Keratinocyte (primary cell): Measurements from ENCODE around the gene SOX1. TPM values are rescaled to one million over a fixed set of nuclear protein-coding genes. Genes with fewer than 3 reads are reported as not detected.

Source experiments
- DNase-seq: peaks from one replicate; pipeline ENCODE4 v3.0.0-alpha.2; 2011; ENCODE audit warnings: low read depth, missing footprints, low spot score
- FAIRE-seq: peaks from 2 replicates; lab custom pipeline; 2011; peaks lifted over from hg19 to GRCh38; lab: Jason Lieb, UNC
- H2AFZ ChIP-seq: 2 replicates; pipeline ENCODE4 v1.6.0; 2012; ENCODE audit warnings: low read length, control low read depth, inconsistent platforms; ENCODE audit not compliant: control insufficient read depth
- H3K27ac ChIP-seq: 2 replicates; pipeline ENCODE4 v1.5.1; 2011; ENCODE audit warnings: low read length; ENCODE audit not compliant: control insufficient read depth, insufficient read depth
- H3K27me3 ChIP-seq: 3 replicates; pipeline ENCODE4 v1.6.0; 2011; ENCODE audit warnings: low read length; ENCODE audit not compliant: control insufficient read depth, insufficient read depth; ENCODE audit errors: extremely low read depth
- H3K36me3 ChIP-seq, 2 experiments: 2 replicates in 1 of 2; 3 replicates in 1 of 2; pipeline ENCODE4 v1.5.1; 2011; ENCODE audit warnings: low read length in 2 of 2, mild to moderate bottlenecking in 1 of 2; ENCODE audit not compliant: control insufficient read depth in 2 of 2, insufficient read depth in 2 of 2; ENCODE audit errors: extremely low read depth in 1 of 2
- H3K4me1 ChIP-seq: 3 replicates; pipeline ENCODE4 v1.5.1; 2011; ENCODE audit warnings: low read length; ENCODE audit not compliant: control insufficient read depth, insufficient read depth; ENCODE audit errors: extremely low read depth
- H3K4me2 ChIP-seq: 3 replicates; pipeline ENCODE4 v1.6.0; 2011; ENCODE audit warnings: low read depth, low read length; ENCODE audit not compliant: control insufficient read depth, insufficient read depth; ENCODE audit errors: extremely low read depth
- H3K4me3 ChIP-seq, 3 experiments: fragments of 200-600 bp in 1 of 3; sonication (generic) in 1 of 3; 2 replicates in 2 of 3; 3 replicates in 1 of 3; pipeline ENCODE4 v1.5.1; 2011 to 2016; ENCODE audit warnings: low read length in 3 of 3, mild to moderate bottlenecking in 3 of 3, control low read depth in 2 of 3, inconsistent platforms in 1 of 3, low read depth in 1 of 3, mixed read lengths in 1 of 3, mixed run types in 1 of 3, moderate library complexity in 1 of 3; ENCODE audit not compliant: control insufficient read depth in 2 of 3, insufficient read depth in 2 of 3; ENCODE audit errors: extremely low read depth in 1 of 3
- H3K79me2 ChIP-seq: 2 replicates; pipeline ENCODE4 v1.6.0; 2012; ENCODE audit warnings: low read length; ENCODE audit not compliant: control insufficient read depth, insufficient read depth
- H3K9ac ChIP-seq: 3 replicates; pipeline ENCODE4 v1.6.0; 2011; ENCODE audit warnings: low read length; ENCODE audit not compliant: control insufficient read depth, insufficient read depth; ENCODE audit errors: extremely low read depth
- H3K9me1 ChIP-seq: 3 replicates; pipeline ENCODE4 v1.6.0; 2011; ENCODE audit warnings: low read length; ENCODE audit not compliant: control insufficient read depth, insufficient read depth; ENCODE audit errors: extremely low read depth
- H3K9me3 ChIP-seq: 2 replicates; pipeline ENCODE4 v1.5.1; 2012; ENCODE audit warnings: low read depth, low read length; ENCODE audit not compliant: control insufficient read depth
- H4K20me1 ChIP-seq: 3 replicates; pipeline ENCODE4 v1.6.0; 2011; ENCODE audit warnings: low read length; ENCODE audit not compliant: control insufficient read depth, insufficient read depth; ENCODE audit errors: extremely low read depth
- EZH2 ChIP-seq: IDR thresholded peaks from one replicate; pipeline ENCODE4 v1.6.1; 2012; ENCODE audit warnings: inconsistent platforms, mild to moderate bottlenecking, low read length, moderate library complexity
- dilution Hi-C: fragments of 300-500 bp; cut with MboI; formaldehyde crosslinking; loops from one replicate; pipeline ENCODE4 v1.7.0; 2020; ENCODE audit warnings: low sequenced_read_pairs; ENCODE audit not compliant: extremely low pct_ligation_motif_present
- polyA plus RNA-seq, 5 experiments: library from polyadenylated mRNA; depleted of rRNA in 3 of 5; stranded (reverse) in 3 of 5; stranded (forward) in 1 of 5; unstranded in 1 of 5; fragments of >200 nt; gene quantifications; 1 replicate in 1 of 5; 2 replicates in 3 of 5; 3 replicates in 1 of 5; pipeline versions ENCODE4 v1.2.1 to v1.2.3, GENCODE V29; 2011 to 2012; ENCODE audit warnings: missing spikeins in 2 of 5, low read depth in 1 of 5, low replicate concordance in 1 of 5
- TF ChIP-seq, protein P1 (sequence below), 3 experiments: IDR thresholded peaks in 1 of 3; conservative IDR thresholded peaks in 1 of 3; optimal IDR thresholded peaks in 1 of 3; 2 replicates in 2 of 3; 3 replicates in 1 of 3; pipeline versions ENCODE3 to v1.5.1; 2011; ENCODE audit warnings: low read length in 3 of 3, mild to moderate bottlenecking in 3 of 3, moderate library complexity in 2 of 3, control low read depth in 1 of 3, inconsistent platforms in 1 of 3; ENCODE audit not compliant: insufficient read depth in 2 of 3; ENCODE audit errors: extremely low read depth in 1 of 3

SOX1 gene
- polyA plus RNA-seq, 1 donor (not counting 4 experiments of a cell fraction or from before 2014, with no cell fraction given), result not detected

DNA sequence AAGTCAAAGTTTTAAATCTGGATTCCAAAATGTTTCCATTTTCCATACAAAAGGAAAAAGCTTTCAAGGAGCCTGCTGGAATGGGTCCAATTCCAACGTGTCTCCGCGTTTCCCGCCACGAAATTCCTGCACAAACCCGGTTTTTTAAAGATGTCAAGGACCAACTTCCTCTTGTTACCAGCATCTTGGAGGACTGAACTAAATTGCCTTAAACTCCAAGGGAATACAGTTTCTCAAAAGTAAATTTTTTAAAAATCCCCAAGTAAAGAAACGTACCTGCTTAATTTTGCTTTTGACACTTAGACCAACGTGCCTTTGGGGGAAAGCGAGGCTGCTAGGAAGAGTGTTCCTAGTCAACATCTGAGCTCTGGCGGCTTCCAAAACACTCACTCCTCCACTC lies 12.3 kb upstream of the SOX1 start:
- Histone ChIP-seq H3K4me2 (no peak overlapping the region), H3K36me3 (no peaks in the 10 kb centered on the region), H3K9me3 (no peaks in the 10 kb centered on the region), H3K27me3 (peaks cover 76% of the 10 kb centered on the region), H3K4me3 (no peak overlapping the region), H3K4me1 (no peaks in the 10 kb centered on the region), H3K27ac (no peak overlapping the region), H3K9ac (no peak overlapping the region), H3K9me1 (no peaks in the 10 kb centered on the region), H3K79me2 (no peaks in the 10 kb centered on the region), H4K20me1 (no peaks in the 10 kb centered on the region), H2AFZ (no peak overlapping the region)
- TF ChIP-seq, protein P1, sequence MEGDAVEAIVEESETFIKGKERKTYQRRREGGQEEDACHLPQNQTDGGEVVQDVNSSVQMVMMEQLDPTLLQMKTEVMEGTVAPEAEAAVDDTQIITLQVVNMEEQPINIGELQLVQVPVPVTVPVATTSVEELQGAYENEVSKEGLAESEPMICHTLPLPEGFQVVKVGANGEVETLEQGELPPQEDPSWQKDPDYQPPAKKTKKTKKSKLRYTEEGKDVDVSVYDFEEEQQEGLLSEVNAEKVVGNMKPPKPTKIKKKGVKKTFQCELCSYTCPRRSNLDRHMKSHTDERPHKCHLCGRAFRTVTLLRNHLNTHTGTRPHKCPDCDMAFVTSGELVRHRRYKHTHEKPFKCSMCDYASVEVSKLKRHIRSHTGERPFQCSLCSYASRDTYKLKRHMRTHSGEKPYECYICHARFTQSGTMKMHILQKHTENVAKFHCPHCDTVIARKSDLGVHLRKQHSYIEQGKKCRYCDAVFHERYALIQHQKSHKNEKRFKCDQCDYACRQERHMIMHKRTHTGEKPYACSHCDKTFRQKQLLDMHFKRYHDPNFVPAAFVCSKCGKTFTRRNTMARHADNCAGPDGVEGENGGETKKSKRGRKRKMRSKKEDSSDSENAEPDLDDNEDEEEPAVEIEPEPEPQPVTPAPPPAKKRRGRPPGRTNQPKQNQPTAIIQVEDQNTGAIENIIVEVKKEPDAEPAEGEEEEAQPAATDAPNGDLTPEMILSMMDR (optimal IDR thresholded peaks at IDR 0.05 in 1 of 3, IDR thresholded peaks at IDR 0.05 in 1 of 3, conservative IDR thresholded peaks at IDR 0.05 in 1 of 3; ENCODE audit: extremely low read depth in 1 of 3, insufficient read depth in 2 of 3, low read length in 3 of 3), result no peak
- no peak for TF ChIP-seq EZH2
- DNase-seq (no peak), FAIRE-seq (no peak)
- dilution Hi-C loops, result no loop called here

DNA sequence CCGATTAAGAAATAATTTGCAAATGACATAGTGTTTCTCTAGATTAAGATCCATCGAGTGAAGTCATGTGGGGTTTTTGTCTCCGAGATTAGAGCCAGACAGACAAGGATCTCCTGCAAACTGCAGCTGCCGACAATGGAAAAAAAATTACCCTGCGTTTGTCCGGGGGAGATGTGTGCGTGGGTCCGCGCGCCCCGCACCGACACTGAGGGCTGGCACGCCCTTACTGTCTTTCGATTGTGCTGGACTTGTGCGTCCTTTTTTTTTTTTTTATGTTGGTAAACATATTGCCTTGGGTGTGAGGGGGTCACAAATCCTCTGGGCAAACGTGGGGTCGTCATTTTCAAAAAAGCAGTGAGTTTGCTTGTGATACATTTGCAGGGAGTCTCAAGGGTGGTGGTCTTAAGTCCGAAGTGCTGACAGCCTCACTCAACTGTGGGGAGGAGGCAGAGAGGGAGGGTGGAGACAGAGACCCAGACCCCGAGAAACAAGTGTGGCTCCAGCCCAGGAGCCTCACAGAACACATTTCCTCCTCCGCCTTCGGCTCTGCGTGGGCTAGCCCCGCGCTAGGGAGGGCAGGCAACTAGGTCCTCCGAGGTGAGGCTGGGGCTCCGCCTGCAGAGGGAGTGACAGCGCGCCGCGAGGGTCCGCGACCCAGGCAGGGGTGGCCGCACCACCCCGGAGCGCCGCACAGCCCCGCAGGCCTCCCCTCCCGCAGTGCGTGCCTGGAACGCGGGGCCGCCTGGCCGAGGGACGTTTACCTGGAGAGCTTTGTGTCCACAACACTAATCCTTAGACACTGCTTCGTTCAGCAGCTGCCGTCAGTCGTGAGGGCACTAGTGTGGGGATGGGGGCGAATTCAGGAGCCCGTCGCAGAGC lies 11.7 kb upstream of the SOX1 start:
- DNase-seq, result no peak
- Histone ChIP-seq H3K27me3 (peaks cover 82% of the 10 kb centered on the region), H3K27ac (no peak overlapping the region)

More for the DNA sequence above, 11.7 kb upstream of the SOX1 start:
- no peaks in the 10 kb centered on the region for H3K9me3 ChIP-seq
- H3K9me1 ChIP-seq, result no peaks in the 10 kb centered on the region
- H3K4me1 ChIP-seq, result no peaks in the 10 kb centered on the region
- no peak overlapping the region for H2AFZ ChIP-seq
- H3K36me3 ChIP-seq, result no peaks in the 10 kb centered on the region
- H4K20me1 ChIP-seq, result no peaks in the 10 kb centered on the region
- no peak overlapping the region for H3K4me3 ChIP-seq
- no peaks in the 10 kb centered on the region for H3K79me2 ChIP-seq
- H3K4me2 ChIP-seq, result no peak overlapping the region
- dilution Hi-C loops, result no loop called here
- TF ChIP-seq, protein P1 (optimal IDR thresholded peaks at IDR 0.05 in 1 of 3, IDR thresholded peaks at IDR 0.05 in 1 of 3, conservative IDR thresholded peaks at IDR 0.05 in 1 of 3; ENCODE audit: extremely low read depth in 1 of 3, insufficient read depth in 2 of 3, low read length in 3 of 3), result no peak
- TF ChIP-seq EZH2, result peak; percentile 12
- no peak for FAIRE-seq
- no peak overlapping the region for H3K9ac ChIP-seq
